ENCODE data around the gene COASY.
A peak's percentile ranks its signal among the peaks of the same experiment; 100 is the strongest.

The COASY gene

GRCh38 chr17:42531455-42532354, 30.2 kb upstream of the COASY start:
- no peaks in the 10 kb centered on the region for H3K36me3 ChIP-seq (replicated peaks; ENCODE audit: low read depth, low read length)
- H3K4me3 ChIP-seq (ENCODE audit: low read length), result peak overlapping the region; percentile 80
- H3K9me3 ChIP-seq (ENCODE audit: insufficient read depth, low read length), result no peaks in the 10 kb centered on the region
- H3K9ac ChIP-seq (ENCODE audit: low read length), result peak overlapping the region; percentile 69
- H2AFZ ChIP-seq (ENCODE audit: low read depth, low read length), result peak overlapping the region; percentile 85
- TF ChIP-seq CTCF (IDR thresholded peaks at IDR 0.05; ENCODE audit: low read depth, low read length) (peak; percentile 29; the same call in 1 of the 2 replicates), EZH2phosphoT487 (IDR thresholded peaks at IDR 0.05; ENCODE audit: low read depth) (no peak)
- H3K79me2 ChIP-seq (ENCODE audit: low read length), result peaks cover 6% of the 10 kb centered on the region
- peaks cover 38% of the 10 kb centered on the region for H3K4me1 ChIP-seq (ENCODE audit: low read length)
- no peaks in the 10 kb centered on the region for H4K20me1 ChIP-seq (ENCODE audit: insufficient read depth, low read length)
- H3K27me3 ChIP-seq (ENCODE audit: low read depth, low read length), result no peaks in the 10 kb centered on the region
- H3K27ac ChIP-seq (ENCODE audit: low read length), result no peak overlapping the region
- peak overlapping the region; percentile 86 for H3K4me2 ChIP-seq (ENCODE audit: low read length)

GRCh38 chr17:42535155-42536047, 26.5 kb upstream of the COASY start:
- peak overlapping the region; percentile 77 for H3K27ac ChIP-seq (ENCODE audit: low read length)
- H2AFZ ChIP-seq (ENCODE audit: low read depth, low read length), result peak overlapping the region; percentile 79
- H3K4me2 ChIP-seq (ENCODE audit: low read length), result peak overlapping the region; percentile 98
- H3K4me3 ChIP-seq (ENCODE audit: low read length), result peak overlapping the region; percentile 84
- H3K79me2 ChIP-seq (ENCODE audit: low read length), result peaks cover 23% of the 10 kb centered on the region
- H3K9ac ChIP-seq (ENCODE audit: low read length), result peak overlapping the region; percentile 93
- peaks cover 16% of the 10 kb centered on the region for H3K36me3 ChIP-seq (replicated peaks; ENCODE audit: low read depth, low read length)
- peaks cover 13% of the 10 kb centered on the region; the same call in 1 of the 2 replicates for H4K20me1 ChIP-seq (ENCODE audit: insufficient read depth, low read length)
- peaks cover 37% of the 10 kb centered on the region for H3K4me1 ChIP-seq (ENCODE audit: low read length)
- TF ChIP-seq CTCF (IDR thresholded peaks at IDR 0.05; ENCODE audit: low read depth, low read length), result no peak
- TF ChIP-seq EZH2phosphoT487 (IDR thresholded peaks at IDR 0.05; ENCODE audit: low read depth), result no peak
- H3K9me3 ChIP-seq (ENCODE audit: insufficient read depth, low read length), result no peaks in the 10 kb centered on the region
- no peaks in the 10 kb centered on the region for H3K27me3 ChIP-seq (ENCODE audit: low read depth, low read length)

- TF ChIP-seq EZH2phosphoT487 (IDR thresholded peaks at IDR 0.05; ENCODE audit: low read depth) (no peak), CTCF (IDR thresholded peaks at IDR 0.05; ENCODE audit: low read depth, low read length) (no peak)
- Histone ChIP-seq H3K36me3 (replicated peaks; ENCODE audit: low read depth, low read length) (peaks cover 20% of the 10 kb centered on the region), H3K9ac (ENCODE audit: low read length) (peak within 1 kb of the TSS; percentile 93), H3K9me3 (ENCODE audit: insufficient read depth, low read length) (no peaks in the 10 kb centered on the region), H3K4me2 (ENCODE audit: low read length) (peak within 1 kb of the TSS; percentile 98), H3K4me3 (ENCODE audit: low read length) (peak within 1 kb of the TSS; percentile 84), H3K27ac (ENCODE audit: low read length) (peak within 1 kb of the TSS; percentile 77), H2AFZ (ENCODE audit: low read depth, low read length) (peak within 1 kb of the TSS; percentile 79), H3K79me2 (ENCODE audit: low read length) (peaks cover 23% of the 10 kb centered on the region), H3K4me1 (ENCODE audit: low read length) (peaks cover 31% of the 10 kb centered on the region), H3K27me3 (ENCODE audit: low read depth, low read length) (no peaks in the 10 kb centered on the region), H4K20me1 (ENCODE audit: insufficient read depth, low read length) (peaks cover 13% of the 10 kb centered on the region; the same call in 1 of the 2 replicates)
These were observed 25.9 kb upstream of the COASY start, which contains the start of gene NAGLU for GRCh38 chr17:42536048-42536371. Gene NAGLU, plus strand, starts transcription at chr17:42536241. Its CDS starts 32 bp downstream, at chr17:42536273.

All from OCI-LY3 (cell line).